Osteocyte (in vitro differentiated cells): ENCODE results near the gene EFCAB6. TPM values are rescaled to one million over a fixed set of nuclear protein-coding genes. Genes with fewer than 3 reads are reported as not detected.

Source experiments
- DNase-seq: peaks from one replicate; pipeline ENCODE4 v3.0.0; 2021; ENCODE audit warnings: mixed read lengths; ENCODE audit not compliant: unreplicated experiment; ENCODE audit errors: extremely low spot score
- H3K27ac Mint-ChIP-seq: one replicate; pipeline ENCODE4 v1.8.0; 2021; ENCODE audit warnings: mild to moderate bottlenecking, mixed read lengths; ENCODE audit not compliant: unreplicated experiment
- H3K27me3 Mint-ChIP-seq: one replicate; pipeline ENCODE4 v1.8.0; 2021; ENCODE audit warnings: mixed read lengths; ENCODE audit not compliant: unreplicated experiment
- H3K36me3 Mint-ChIP-seq: one replicate; pipeline ENCODE4 v1.8.0; 2021; ENCODE audit warnings: mixed read lengths; ENCODE audit not compliant: unreplicated experiment
- H3K4me1 Mint-ChIP-seq: one replicate; pipeline ENCODE4 v1.8.0; 2021; ENCODE audit warnings: mixed read lengths; ENCODE audit not compliant: unreplicated experiment
- H3K4me3 Mint-ChIP-seq: one replicate; pipeline ENCODE4 v1.8.0; 2021; ENCODE audit warnings: mild to moderate bottlenecking, moderate library complexity, mixed read lengths; ENCODE audit not compliant: unreplicated experiment
- H3K9me3 Mint-ChIP-seq: one replicate; pipeline ENCODE4 v1.8.0; 2021; ENCODE audit warnings: mixed read lengths; ENCODE audit not compliant: unreplicated experiment
- CTCF ChIP-seq: fragments of 200-600 bp; sonication (generic); IDR thresholded peaks from 2 replicates; pipeline ENCODE4 v1.5.0; 2021; ENCODE audit warnings: antibody characterized with exemption, mild to moderate bottlenecking, moderate library complexity
- total RNA-seq: library from RNA; stranded (reverse); gene quantifications from 2 replicates; pipeline ENCODE4 v1.2.1, GENCODE V29; 2021

The EFCAB6 gene
- total RNA-seq, 1 donor from 2014 or later, result 1.4 TPM

- Mint-ChIP-seq H3K9me3 (no peaks in the 10 kb centered on the region), H3K27me3 (peaks cover 3% of the 10 kb centered on the region), H3K4me1 (no peaks in the 10 kb centered on the region), H3K4me3 (no peak overlapping the region), H3K27ac (no peak overlapping the region), H3K36me3 (no peaks in the 10 kb centered on the region)
- TF ChIP-seq CTCF, result no peak
- no peak for DNase-seq
These were observed 8.0 kb upstream of the EFCAB6 start for GRCh38 chr22:43819931-43820640.

- H3K9me3 Mint-ChIP-seq, result no peaks in the 10 kb centered on the region
- no peak overlapping the region for H3K27ac Mint-ChIP-seq
- H3K36me3 Mint-ChIP-seq, result no peaks in the 10 kb centered on the region
- H3K4me3 Mint-ChIP-seq, result no peak overlapping the region
- no peak for TF ChIP-seq CTCF
- H3K27me3 Mint-ChIP-seq, result peaks cover 3% of the 10 kb centered on the region
- no peaks in the 10 kb centered on the region for H3K4me1 Mint-ChIP-seq
- peak; percentile 82 for DNase-seq
These were observed 7.4 kb upstream of the EFCAB6 start for GRCh38 chr22:43819421-43819921.

- peaks cover 3% of the 10 kb centered on the region for H3K27me3 Mint-ChIP-seq
- no peaks in the 10 kb centered on the region for H3K9me3 Mint-ChIP-seq
- H3K36me3 Mint-ChIP-seq, result no peaks in the 10 kb centered on the region
- no peak overlapping the region for H3K27ac Mint-ChIP-seq
- H3K4me1 Mint-ChIP-seq, result no peaks in the 10 kb centered on the region
- H3K4me3 Mint-ChIP-seq, result no peak overlapping the region
- peak; percentile 63 for DNase-seq
- no peak for TF ChIP-seq CTCF
These were observed 6.9 kb upstream of the EFCAB6 start for GRCh38 chr22:43818981-43819380.

GRCh38 chr22:43817402-43817801 lies 5.3 kb upstream of the EFCAB6 start:
- no peak for TF ChIP-seq CTCF
- H3K4me1 Mint-ChIP-seq, result peaks cover 10% of the 10 kb centered on the region
- no peaks in the 10 kb centered on the region for H3K36me3 Mint-ChIP-seq
- no peaks in the 10 kb centered on the region for H3K27me3 Mint-ChIP-seq
- peak; percentile 42 for DNase-seq
- no peak overlapping the region for H3K4me3 Mint-ChIP-seq
- no peaks in the 10 kb centered on the region for H3K9me3 Mint-ChIP-seq
- H3K27ac Mint-ChIP-seq, result no peak overlapping the region

- H3K9me3 Mint-ChIP-seq, result no peaks in the 10 kb centered on the region
- H3K4me3 Mint-ChIP-seq, result peak overlapping the region; percentile 46
- no peak for TF ChIP-seq CTCF
- peaks cover under 1% of the 10 kb centered on the region for H3K36me3 Mint-ChIP-seq
- peaks cover 19% of the 10 kb centered on the region for H3K4me1 Mint-ChIP-seq
- no peak for DNase-seq
- H3K27ac Mint-ChIP-seq, result no peak overlapping the region
- peaks cover under 1% of the 10 kb centered on the region for H3K27me3 Mint-ChIP-seq
These were observed 2.2 kb upstream of the EFCAB6 start for GRCh38 chr22:43814264-43814663.
